GM18498 (cell line): ENCODE results near the gene LHPP.

Source experiments
- ATAC-seq: cut with Tn5 transposase; IDR thresholded peaks from one replicate; pipeline ENCODE4 v1.9.1; 2021; ENCODE audit warnings: mild to moderate bottlenecking, moderate library complexity; ENCODE audit not compliant: unreplicated experiment

Gene LHPP

DNA sequence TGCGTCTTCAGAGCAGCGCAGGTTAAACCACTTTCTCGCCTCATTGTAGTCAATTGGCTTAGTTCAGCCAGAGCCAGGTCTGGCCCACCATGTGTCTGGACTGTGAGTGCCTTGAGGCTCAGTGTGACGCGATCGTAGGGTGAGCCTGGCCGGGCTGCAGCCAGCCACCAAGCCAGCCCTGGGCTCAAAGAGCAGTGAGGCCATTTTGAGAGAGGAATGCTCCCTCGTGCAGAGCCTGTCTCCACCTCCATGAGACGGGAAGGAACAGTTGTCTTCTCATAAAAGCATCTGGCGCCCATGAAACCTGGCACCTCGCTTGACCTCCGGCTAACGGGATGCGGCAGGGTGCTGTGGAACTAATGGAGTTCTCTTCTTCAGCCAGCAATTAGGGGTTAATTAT is 34.5 kb downstream of the LHPP start:
- no peak for ATAC-seq

- ATAC-seq: no peak
Observed at GRCh38 chr10:124496620-124497019, 35.0 kb downstream of the LHPP start.

DNA sequence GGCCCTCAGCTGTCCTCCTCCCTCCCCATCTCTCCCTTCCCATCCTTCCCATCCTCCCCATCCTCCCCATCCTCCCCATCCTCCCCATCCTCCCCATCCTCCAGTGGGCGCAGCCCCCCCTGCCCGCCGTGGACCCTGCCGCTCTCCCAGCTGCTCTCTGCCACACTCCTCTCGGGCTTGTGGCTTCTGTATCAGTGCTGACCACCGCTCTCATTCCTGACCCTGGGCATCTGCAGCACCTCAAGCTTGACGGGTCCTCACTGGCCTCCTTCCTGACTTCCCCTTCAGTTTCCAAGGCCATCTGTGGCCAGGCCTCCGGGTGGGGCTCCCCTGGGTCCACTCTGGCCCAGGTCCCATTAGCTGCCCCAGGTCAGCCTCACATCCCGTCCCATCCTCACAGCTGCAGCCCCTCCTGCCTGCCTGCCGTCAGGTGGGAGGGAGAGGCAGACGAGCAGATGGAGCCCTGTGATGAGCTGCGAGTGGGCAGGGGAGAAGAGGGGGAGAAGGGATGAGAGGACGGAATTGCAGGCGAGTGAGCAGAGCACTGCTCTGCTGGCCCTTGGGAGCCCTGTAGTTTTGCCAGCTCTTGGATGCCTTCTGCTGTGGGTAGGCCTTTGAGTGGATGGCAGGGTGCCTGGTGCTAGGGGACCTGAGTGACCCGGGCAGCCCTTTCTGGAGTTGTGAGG is 35.7 kb downstream of the LHPP start:
- no peak for ATAC-seq

- no peak for ATAC-seq
Observed at GRCh38 chr10:124498056-124498455, 36.4 kb downstream of the LHPP start.

DNA sequence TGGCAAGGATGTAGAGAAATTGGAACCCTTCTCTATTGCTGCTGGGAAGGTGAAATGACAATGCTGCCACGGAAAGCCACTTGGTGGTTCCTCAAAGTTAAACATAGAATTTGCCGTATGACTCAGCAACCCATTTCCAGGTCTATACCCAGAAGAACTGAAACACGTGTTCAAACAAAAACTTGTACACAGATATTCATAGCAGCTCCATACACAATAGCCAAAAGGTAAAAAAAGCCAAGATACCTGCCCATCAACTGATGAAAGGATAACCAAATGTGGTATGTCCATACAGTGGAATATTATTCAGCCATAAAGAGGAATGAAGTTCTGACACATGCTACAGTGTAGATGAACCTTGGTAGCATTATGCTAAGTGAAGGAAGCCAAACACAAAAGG is 39.1 kb downstream of the LHPP start:
- ATAC-seq: no peak

DNA sequence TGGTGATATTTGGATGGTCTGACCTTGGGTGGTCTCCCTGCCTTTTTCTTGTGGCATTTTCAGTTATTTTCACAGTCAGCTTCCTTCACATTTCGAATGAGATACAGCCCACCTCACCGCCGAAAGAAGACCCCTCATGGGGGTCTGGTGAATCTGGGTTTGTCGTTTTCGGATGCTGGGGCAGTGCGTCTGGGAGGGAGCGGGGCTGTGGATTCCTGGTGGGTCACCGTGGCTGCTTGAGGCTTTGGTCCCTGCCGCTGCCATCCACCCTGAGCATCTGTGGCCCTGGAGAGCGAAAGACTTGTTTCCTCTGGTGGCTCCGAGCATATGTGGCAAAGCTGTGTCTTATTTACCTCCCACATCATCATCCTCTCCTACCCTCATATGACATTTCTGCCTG is 43.1 kb downstream of the LHPP start:
- no peak for ATAC-seq

DNA sequence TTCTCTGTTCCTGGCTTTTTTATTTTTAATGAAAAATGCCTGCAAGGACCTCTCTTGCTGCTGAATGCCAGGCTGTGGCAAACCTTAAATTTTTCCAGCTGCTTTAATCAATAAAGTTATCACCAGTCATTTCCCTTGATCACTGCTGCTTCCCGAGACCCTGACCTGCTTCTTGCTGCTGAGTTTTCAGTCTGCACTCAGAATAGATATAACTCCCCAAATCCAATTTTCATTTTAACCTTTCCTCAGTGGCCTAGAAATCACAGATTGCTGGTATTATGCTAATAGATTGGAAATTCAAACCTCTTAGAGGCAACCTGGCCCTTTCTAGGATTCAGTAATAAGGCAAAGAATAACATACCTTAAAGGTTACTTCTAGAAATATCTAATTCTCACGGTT is 43.7 kb downstream of the LHPP start:
- ATAC-seq: no peak

DNA sequence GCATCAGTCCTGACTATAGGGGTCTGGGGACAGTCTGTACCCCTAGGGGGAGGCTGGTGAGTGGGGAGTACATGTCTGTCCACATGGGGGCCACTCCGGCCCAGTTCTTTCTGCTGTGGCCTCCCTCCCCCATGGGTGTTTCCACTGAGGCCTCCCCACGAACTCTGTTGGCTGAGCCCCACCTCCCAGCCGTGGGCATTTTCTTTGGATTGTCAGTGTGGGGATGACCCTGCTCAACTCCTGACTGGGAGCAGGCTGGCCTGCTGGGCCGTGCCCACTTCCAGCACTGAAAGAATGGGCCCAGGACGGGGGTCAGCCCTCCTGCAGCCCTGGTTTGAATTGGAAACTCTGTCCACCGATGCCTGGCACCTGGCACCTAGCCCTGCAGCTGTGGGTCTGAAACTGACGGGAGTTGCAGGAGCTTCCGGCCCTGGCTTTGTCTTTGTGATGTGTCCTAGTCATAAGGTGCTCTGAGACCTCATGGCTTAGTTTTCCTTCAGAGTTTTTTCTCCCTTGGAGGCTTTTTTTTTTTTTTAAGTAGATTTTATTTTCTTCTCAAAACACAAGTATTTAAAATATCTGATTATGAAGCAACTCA is 46.5 kb downstream of the LHPP start:
- no peak for ATAC-seq

GRCh38 chr10:124508907-124509454 is 47.4 kb downstream of the LHPP start:
- no peak for ATAC-seq

- no peak for ATAC-seq
Observed at GRCh38 chr10:124509880-124510632, 48.4 kb downstream of the LHPP start.

DNA sequence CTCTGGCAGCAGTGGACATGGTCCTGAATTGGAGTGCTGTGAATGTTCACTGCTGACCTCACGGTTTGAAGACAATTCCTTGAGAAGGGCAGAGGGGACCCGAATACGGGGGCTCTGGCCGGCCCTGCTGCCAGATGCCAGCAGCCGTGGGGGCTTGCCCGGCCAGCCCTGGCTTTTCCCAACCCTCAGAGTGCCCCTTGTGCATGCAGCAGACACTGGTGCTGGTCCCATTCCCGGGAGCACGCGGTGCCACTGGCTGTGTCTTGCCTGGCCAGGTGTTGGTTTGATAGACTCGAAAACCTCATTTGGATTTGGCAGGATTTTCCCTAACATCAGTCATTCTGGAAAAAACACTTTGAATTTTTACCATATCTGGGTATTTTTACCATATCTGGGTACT is 49.1 kb downstream of the LHPP start:
- no peak for ATAC-seq

DNA sequence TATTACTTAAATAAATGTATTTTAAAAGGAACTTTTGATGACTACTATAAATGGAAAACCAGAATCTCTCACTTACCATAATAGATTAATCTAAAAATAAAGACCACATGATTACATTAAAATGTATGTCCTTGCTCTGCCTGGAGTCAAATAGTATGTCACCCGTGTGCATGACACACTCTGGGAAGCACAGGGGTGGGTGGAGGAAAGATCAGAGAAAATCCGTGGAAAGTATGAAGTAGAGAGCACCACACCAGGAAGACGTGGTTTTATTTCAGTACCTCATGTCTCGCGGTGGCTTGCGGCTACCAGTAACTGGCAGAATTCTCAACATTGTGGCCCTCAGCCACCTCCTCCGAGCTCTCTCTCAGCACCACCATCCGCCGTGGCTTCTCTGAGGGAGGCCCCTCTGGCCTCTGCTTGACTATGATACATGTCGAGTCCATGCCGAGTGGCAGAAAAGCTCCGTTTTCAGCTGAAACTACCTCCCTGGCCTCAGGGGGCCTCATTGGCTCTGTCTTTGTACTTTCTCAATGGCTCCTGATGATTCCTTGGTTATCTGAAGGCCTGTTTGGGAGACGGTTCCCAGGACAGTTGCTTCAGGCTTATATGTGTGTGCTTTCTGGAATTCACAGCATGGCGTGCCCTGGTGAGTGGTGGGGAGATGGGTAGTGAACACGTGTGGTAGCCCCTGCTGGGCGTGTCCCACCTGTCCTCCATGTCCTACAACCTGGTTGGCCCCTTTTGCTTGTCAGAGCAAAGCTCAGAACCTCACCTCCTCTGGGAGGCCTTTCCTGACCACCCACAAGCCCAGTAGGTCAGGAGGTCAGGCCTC is 49.8 kb downstream of the LHPP start:
- no peak for ATAC-seq

DNA sequence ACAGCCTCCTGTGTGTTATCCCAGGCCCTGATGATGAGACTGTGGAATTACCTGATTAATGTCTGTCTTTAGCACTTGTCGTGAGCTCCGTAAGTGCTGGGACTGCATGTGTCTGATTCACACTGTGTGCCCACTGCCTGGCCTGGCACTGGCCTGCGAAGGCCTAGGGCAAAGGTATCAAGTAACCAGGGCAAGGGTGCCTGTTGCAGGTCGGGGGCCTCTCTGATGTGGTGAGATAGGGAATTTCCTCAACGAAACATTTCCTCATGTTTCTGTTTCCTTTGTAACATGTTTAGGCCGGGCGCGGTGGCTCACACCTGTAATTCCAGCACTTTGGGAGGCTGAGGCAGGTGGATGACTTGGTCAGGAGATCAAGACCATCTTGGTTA is 50.4 kb downstream of the LHPP start:
- ATAC-seq: no peak

- no peak for ATAC-seq
Observed at GRCh38 chr10:124512600-124512999, 51.0 kb downstream of the LHPP start.

DNA sequence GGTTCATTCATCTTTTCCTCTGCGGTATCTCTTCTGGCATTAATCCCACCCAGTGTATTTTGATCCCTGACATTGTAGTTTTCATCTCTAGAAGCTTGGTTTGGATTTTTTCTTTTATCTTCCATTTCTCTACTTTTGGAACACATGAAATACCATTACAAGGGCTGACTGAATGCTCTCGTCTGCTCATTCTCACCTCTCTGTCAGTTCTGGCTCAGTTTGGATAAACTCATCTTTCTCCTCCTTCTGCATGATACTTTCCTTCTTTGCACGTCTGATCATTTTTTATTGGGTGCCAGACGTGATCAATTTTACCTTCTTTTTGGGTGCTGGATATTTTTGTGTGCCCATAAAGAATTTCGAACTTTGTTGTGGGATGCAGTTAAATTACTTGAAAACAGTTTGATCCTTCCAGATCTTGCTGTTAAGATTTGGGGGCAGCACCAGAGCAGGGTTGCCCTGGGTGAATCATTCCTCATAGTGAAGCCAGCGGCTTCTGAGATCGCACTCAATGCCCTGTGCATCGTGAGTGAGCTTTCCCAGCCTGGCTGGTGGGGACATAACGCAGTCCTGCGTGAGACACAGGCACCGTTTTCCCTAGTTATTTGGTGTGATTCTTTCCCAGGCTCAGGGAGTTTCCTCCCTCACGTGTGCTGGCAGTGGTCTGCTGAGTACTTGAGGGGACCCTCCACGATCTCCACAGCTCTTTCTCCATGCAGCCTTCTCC is 53.8 kb downstream of the LHPP start:
- no peak for ATAC-seq

DNA sequence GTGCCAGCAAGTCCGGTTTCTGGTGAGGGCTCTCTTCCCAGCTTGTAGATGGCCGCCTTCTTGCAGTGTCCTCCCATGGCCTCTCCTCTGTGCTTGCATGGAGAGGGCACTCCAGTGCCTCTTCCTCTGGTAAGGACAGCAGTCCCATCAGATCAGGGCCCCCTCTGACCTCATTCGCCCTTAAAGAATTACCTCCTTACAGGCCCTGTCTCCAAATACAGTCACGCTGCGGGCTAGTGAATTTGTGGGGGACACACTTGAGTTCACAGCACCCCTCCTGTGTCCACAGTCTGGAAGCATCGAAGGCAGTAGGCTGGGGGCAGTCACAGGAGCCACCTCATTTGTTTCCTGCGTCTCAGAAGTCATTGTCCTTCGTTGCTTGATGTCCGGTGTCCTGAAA is 54.6 kb downstream of the LHPP start:
- ATAC-seq: no peak

GRCh38 chr10:124516746-124517397 is 55.2 kb downstream of the LHPP start:
- ATAC-seq: no peak

GRCh38 chr10:124517461-124517860 is 55.8 kb downstream of the LHPP start:
- no peak for ATAC-seq

- ATAC-seq: no peak
Observed at GRCh38 chr10:124517931-124518330, 56.3 kb downstream of the LHPP start.

DNA sequence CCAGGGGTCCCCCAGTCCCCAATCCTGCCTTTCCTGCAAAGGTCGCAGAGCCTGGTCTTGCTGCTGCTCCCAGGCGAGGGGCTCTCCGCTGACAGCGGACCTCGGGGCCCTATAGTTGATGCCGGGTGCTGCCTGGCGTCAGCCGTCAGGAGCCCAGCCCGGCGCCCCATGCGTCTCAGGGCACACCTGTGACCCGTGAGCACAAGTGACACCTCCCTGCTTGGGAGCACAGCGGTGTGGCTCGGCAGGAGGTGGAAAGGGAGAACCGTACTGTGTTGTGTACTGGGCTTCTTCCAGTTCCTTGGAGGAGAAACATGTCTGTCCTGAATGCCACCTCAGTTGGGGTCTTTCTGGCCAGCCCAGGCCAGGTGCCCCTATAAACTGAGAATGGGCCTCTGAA is 56.7 kb downstream of the LHPP start:
- ATAC-seq: no peak
